ENCODE measurements around the gene HOXD4.

DNA sequence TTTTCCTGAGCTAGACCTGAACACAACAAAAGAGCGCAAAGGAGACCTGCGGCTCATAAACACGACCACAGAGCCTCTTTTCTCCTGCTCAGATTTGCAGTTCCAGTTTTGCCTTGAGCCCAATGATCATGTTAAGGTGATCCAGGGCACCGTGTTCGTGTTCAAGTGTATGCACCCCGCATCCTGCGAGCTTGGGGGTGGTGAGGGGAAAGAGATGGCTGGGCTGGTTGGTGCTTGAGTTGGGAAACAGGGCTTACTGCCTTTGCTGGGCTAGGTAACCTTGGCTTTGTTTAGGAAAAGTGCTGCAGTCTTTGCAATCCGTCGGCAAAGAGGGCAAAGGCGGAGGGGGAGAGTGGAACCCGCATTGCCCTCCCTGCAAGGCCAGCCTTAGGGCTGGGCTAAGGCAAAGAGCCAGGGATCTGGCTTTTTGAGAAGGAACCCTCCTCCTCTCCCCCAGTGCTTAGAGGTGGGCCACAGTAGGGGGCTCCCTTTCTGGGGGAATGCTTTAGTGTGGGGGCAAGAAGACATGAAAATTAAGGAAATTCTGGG, 33.5 kb upstream of the HOXD4 start:
- TF ChIP-seq CBX3 (IDR thresholded peaks at IDR 0.05; ENCODE audit: low read depth), result no peak
- TF ChIP-seq SP1 (IDR thresholded peaks at IDR 0.05; ENCODE audit: low read depth), result no peak
- TF ChIP-seq POLR2A (IDR thresholded peaks at IDR 0.05; ENCODE audit: borderline replicate concordance, extremely low read depth, insufficient read depth, insufficient read length), result no peak
- TF ChIP-seq, protein P1, sequence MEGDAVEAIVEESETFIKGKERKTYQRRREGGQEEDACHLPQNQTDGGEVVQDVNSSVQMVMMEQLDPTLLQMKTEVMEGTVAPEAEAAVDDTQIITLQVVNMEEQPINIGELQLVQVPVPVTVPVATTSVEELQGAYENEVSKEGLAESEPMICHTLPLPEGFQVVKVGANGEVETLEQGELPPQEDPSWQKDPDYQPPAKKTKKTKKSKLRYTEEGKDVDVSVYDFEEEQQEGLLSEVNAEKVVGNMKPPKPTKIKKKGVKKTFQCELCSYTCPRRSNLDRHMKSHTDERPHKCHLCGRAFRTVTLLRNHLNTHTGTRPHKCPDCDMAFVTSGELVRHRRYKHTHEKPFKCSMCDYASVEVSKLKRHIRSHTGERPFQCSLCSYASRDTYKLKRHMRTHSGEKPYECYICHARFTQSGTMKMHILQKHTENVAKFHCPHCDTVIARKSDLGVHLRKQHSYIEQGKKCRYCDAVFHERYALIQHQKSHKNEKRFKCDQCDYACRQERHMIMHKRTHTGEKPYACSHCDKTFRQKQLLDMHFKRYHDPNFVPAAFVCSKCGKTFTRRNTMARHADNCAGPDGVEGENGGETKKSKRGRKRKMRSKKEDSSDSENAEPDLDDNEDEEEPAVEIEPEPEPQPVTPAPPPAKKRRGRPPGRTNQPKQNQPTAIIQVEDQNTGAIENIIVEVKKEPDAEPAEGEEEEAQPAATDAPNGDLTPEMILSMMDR (IDR thresholded peaks at IDR 0.05 in 2 of 3, conservative IDR thresholded peaks at IDR 0.05 in 1 of 3; ENCODE audit: borderline replicate concordance in 1 of 3, insufficient read depth in 1 of 3, low read depth in 2 of 3, low read length in 2 of 3), result no peak
- TF ChIP-seq FOSL1 (IDR thresholded peaks at IDR 0.05; ENCODE audit: low read depth), result no peak
